HL-60 (cell line): Measurements from ENCODE around the gene RELN.
"Not testable (repeated sequence)": the region's sequence is repeated elsewhere in the genome, so short reads cannot be mapped to it uniquely, and the experiment has no call there.

Source experiments
- DNase-seq, 2 experiments: peaks; one replicate each; pipeline ENCODE4 v3.0.0-alpha.2; 2010 to 2020; ENCODE audit warnings: low read depth in 1 of 2, low spot score in 1 of 2
- H3K27ac ChIP-seq: fragments of 250-450 bp; sonication (Bioruptor Pico); replicated peaks from 2 replicates; pipeline ENCODE4 v1.5.1; 2020; ENCODE audit warnings: mild to moderate bottlenecking, moderate library complexity
- H3K27me3 ChIP-seq: fragments of 250-450 bp; sonication (Bioruptor Pico); 2 replicates; pipeline ENCODE4 v1.5.1; 2021; ENCODE audit warnings: mild to moderate bottlenecking, moderate library complexity; ENCODE audit not compliant: insufficient read depth, poor library complexity, severe bottlenecking
- H3K4me3 ChIP-seq: replicated peaks from 2 replicates; pipeline ENCODE4 v1.5.1; 2011; ENCODE audit warnings: mild to moderate bottlenecking, control low read depth, low read length; ENCODE audit not compliant: insufficient read depth
- CTCF ChIP-seq: IDR thresholded peaks from one replicate; pipeline ENCODE4 v1.5.1; 2011; ENCODE audit warnings: low read length, control low read depth, inconsistent platforms; ENCODE audit not compliant: insufficient read depth
- GABPA ChIP-seq: IDR thresholded peaks from 2 replicates; pipeline ENCODE4 v1.6.1; 2012; ENCODE audit warnings: low read depth
- POLR2AphosphoS5 ChIP-seq: IDR thresholded peaks from 2 replicates; pipeline ENCODE4 v1.6.1; 2012; ENCODE audit warnings: low read depth
- REST ChIP-seq: IDR thresholded peaks from 2 replicates; pipeline ENCODE4 v1.6.1; 2012; ENCODE audit warnings: low read depth; ENCODE audit not compliant: insufficient replicate concordance
- SPI1 ChIP-seq: IDR thresholded peaks from 2 replicates; pipeline ENCODE4 v1.6.1; 2012; ENCODE audit warnings: low read depth, mild to moderate bottlenecking, borderline replicate concordance

RELN gene

GRCh38 chr7:103902917-103903316 lies 86.5 kb downstream of the RELN start:
- DNase-seq = no peak
- H3K27me3 ChIP-seq = no peaks in the 10 kb centered on the region
- no peak overlapping the region for H3K4me3 ChIP-seq
- no peak for TF ChIP-seq POLR2AphosphoS5
- TF ChIP-seq GABPA = no peak
- no peak for TF ChIP-seq SPI1
- no peak for TF ChIP-seq CTCF
- TF ChIP-seq REST = no peak
- no peak overlapping the region for H3K27ac ChIP-seq

- not testable (repeated sequence) for DNase-seq
Observed at GRCh38 chr7:103896826-103897225, 92.6 kb downstream of the RELN start.

GRCh38 chr7:103894656-103895596 lies 94.5 kb downstream of the RELN start:
- TF ChIP-seq GABPA = no peak
- no peak for TF ChIP-seq SPI1
- TF ChIP-seq POLR2AphosphoS5 = no peak
- TF ChIP-seq CTCF = no peak
- TF ChIP-seq REST = no peak
- no peaks in the 10 kb centered on the region for H3K27me3 ChIP-seq
- DNase-seq = no peak
- no peak overlapping the region for H3K4me3 ChIP-seq
- no peak overlapping the region for H3K27ac ChIP-seq

More at GRCh38 chr7:103896826-103897225, 92.6 kb downstream of the RELN start:
- H3K27ac ChIP-seq, H3K4me3 ChIP-seq, H3K27me3 ChIP-seq: not testable (repeated sequence)

- Histone ChIP-seq H3K27me3 (no peaks in the 10 kb centered on the region), H3K4me3 (no peak overlapping the region), H3K27ac (no peak overlapping the region)
- no peak for DNase-seq
- TF ChIP-seq SPI1 (no peak), POLR2AphosphoS5 (no peak), REST (no peak), GABPA (no peak), CTCF (no peak)
Observed at GRCh38 chr7:103893350-103893749, 96.1 kb downstream of the RELN start.
